Measurements from ENCODE around the gene CRYBG1.

GRCh38 chr6:106538145-106538544 lies 177.6 kb downstream of the CRYBG1 start:
- TF ChIP-seq CTCF (IDR thresholded peaks at IDR 0.05) (no peak), HMGA2 (CRISPR knock-in tag; IDR thresholded peaks at IDR 0.05) (no peak), TCF7 (CRISPR knock-in tag; IDR thresholded peaks at IDR 0.05; ENCODE audit: low read depth) (no peak), MAX (CRISPR knock-in tag; IDR thresholded peaks at IDR 0.05) (no peak), JUN (CRISPR knock-in tag; IDR thresholded peaks at IDR 0.05) (no peak), TEAD1 (CRISPR knock-in tag; IDR thresholded peaks at IDR 0.05) (no peak), E2F1 (CRISPR knock-in tag; IDR thresholded peaks at IDR 0.05) (no peak), ELF4 (CRISPR knock-in tag; IDR thresholded peaks at IDR 0.05; ENCODE audit: low read depth) (no peak), ZNF263 (CRISPR knock-in tag; IDR thresholded peaks at IDR 0.05; ENCODE audit: low read depth) (no peak), SP1 (CRISPR knock-in tag; conservative IDR thresholded peaks at IDR 0.05) (no peak), NR3C1 (CRISPR knock-in tag; conservative IDR thresholded peaks at IDR 0.05; ENCODE audit: low read depth) (no peak), TEAD4 (CRISPR knock-in tag; IDR thresholded peaks at IDR 0.05) (no peak), NFE2L1 (CRISPR knock-in tag; IDR thresholded peaks at IDR 0.05) (no peak), IRF2 (CRISPR knock-in tag; IDR thresholded peaks at IDR 0.05; ENCODE audit: borderline replicate concordance, low read depth) (no peak)

Data from WTC11 (cell line).